ENCODE measurements around the gene CAPN12.
"Not testable (repeated sequence)": the region's sequence is repeated elsewhere in the genome, so short reads cannot be mapped to it uniquely, and the experiment has no call there.

CAPN12 gene

DNA sequence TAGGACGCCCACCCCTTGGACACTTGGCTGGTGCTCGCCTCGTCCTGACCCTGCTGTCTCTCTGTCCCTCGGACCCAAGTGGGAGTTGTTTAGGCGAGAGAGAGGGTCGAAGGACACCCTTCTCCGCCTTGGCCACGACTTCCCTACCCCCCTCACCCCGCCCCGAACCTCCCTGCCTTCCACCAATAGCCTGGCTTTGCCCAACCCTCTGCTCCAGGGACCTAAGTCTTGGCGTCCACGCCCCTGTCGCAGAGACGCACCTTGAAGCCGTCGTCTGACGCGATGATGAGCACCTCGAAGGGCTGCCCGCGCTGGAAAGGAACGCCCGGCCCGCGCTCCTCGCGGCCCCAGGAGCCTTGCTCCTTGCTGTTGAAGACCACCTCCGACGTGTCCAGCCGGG lies 27.3 kb upstream of the CAPN12 start:
- not testable (repeated sequence) for DNase-seq (ENCODE audit: low read depth in 3 of 3, low spot score in 1 of 3)

- not testable (repeated sequence) for DNase-seq (ENCODE audit: low read depth in 3 of 3, low spot score in 1 of 3)
Observed at GRCh38 chr19:38770949-38771275, 26.6 kb upstream of the CAPN12 start.

GRCh38 chr19:38770228-38770948 lies 26.1 kb upstream of the CAPN12 start:
- DNase-seq (ENCODE audit: low read depth in 3 of 3, low spot score in 1 of 3) = not testable (repeated sequence)

GRCh38 chr19:38769635-38770211 lies 25.4 kb upstream of the CAPN12 start:
- peak; percentile 74 to 85 (median 85) for DNase-seq (ENCODE audit: low read depth in 3 of 3, low spot score in 1 of 3)

DNA sequence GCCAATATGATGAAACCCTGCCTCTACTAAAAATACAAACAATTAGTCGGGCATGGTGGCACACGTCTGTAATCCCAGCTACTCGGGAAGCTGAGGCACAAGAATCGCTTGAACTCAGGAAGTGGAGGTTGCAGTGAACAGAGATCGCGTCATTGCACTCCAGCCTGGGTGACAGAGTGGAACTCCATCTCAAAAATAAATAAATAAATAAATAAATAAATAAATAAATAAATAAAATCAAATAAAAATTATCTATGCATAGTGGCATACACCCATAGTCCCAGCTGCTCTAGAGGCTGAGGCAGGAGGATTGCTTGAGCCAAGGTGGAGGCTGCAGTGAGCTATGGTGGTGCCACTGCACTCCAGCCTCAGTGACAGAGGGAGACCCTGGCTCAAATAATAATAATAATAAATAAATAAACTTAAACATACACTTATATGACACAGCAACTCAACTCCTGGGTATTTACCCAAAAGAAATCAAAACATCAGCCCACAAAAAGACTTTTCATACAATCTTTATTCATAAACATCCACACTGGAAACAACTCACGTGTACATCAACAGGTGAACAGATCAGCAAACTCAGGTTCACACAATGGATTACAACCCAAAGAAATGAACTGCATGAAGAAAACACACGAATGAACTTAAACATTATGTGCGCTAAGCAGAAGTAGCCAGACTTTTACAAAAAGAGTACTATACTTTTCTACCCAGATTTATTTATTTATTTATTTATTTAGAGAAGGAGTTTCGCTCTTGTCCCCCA lies 22.2 kb upstream of the CAPN12 start:
- no peak for DNase-seq (ENCODE audit: low read depth in 3 of 3, low spot score in 1 of 3)

- DNase-seq (ENCODE audit: low read depth in 3 of 3, low spot score in 1 of 3) = no peak
Observed at GRCh38 chr19:38765214-38765613, 20.9 kb upstream of the CAPN12 start.

GRCh38 chr19:38763795-38764220 lies 19.5 kb upstream of the CAPN12 start:
- DNase-seq (ENCODE audit: low read depth in 3 of 3, low spot score in 1 of 3) = no peak

DNA sequence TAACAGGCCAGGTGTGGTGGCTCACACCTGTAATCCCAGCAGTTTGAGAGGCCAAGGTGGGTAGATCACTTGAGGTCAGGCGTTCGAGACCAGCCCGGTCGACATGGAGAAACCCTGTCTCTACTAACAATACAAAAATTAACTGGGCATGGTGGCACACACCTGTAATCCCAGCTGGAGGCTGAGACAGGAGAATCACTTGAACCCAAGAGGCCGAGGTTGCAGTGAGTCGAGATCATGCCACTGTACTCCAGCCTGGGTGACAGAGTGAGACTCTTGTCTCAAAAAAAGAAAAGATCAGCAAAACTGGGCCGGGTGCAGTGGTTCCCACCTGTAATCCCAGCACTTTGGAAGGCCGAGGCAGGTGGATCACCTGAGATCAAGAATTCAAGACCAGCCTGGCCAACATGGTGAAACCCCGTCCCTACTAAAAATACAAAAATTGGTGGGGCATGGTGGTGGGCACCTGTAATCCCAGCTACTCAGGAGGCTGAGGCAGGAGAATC lies 17.7 kb upstream of the CAPN12 start:
- not testable (repeated sequence) for DNase-seq (ENCODE audit: low read depth in 3 of 3, low spot score in 1 of 3)

DNA sequence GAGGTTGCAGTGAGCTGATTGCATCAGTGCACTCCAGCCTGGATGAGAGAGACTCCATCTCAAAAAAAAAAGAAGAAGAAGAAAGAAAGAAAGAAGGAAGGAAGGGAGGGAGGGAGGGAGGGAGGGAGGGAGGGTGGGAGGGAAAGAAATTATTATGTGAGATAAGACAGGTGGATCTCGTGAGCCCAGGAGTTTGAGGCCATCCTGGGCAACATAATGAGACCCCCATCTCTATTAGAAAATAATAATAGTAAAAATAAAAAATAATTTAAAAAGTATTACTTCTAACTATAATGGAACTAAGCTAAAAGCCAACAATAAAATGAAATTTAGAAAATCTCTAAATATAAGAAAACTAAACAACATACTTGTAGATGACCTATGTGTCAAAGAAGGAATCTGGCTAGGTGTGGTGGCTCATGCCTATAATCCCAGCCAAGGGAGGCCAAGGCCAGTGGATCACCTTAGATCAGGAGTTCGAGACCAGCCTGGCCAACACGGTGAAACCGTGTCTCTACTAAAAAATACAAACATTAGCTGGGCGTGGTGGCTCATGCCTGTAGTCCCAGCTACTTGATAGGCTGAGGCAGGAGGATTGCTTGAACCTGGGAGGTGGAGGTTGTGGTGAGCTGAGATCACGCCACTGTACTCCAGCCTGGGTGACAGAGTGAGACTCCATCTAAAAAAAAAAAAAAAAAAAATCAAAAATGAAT lies 16.7 kb upstream of the CAPN12 start:
- DNase-seq (ENCODE audit: low read depth in 3 of 3, low spot score in 1 of 3) = not testable (repeated sequence)

DNA sequence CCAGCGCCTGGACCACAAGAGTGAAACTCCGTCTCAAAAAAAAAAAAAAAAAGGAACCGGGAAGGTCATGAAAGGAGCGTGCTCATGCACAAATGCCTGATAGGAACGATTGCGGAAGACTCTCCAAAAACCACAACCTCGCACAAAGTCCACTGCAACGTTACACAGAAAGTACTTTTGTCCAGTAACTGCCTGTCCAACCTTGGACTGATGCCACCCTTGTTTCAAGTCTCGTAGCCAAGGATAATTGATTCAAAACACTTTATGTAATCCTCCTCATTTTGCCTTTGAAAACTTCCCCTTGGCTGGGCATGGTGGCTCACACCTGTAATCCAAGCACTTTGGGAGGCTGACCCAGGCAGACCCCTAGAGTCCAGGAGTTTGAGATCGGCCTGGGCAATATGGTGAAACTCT lies 15.3 kb upstream of the CAPN12 start:
- DNase-seq (ENCODE audit: low read depth in 3 of 3, low spot score in 1 of 3) = no peak

DNA sequence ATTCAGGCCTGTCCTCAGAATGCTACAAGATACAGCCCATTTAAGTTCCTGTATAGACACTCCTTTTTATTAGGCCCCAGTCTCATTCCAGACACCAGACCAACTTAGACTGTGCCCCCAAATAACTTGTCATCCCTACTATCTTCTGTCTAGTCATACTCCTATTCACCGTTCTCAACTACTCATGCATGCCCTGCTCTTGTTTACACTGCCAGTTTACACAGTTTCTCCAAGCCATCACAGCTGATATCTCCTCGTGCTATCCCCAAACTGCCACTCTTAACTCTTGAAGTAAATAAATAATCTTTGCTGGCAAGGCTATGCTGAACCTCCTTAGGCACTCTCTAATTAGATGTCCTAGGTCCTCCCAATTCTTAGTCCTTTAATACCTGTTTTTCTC lies 9.9 kb upstream of the CAPN12 start:
- not testable (repeated sequence) for DNase-seq (ENCODE audit: low read depth in 3 of 3, low spot score in 1 of 3)

- not testable (repeated sequence) for DNase-seq (ENCODE audit: low read depth in 3 of 3, low spot score in 1 of 3)
Observed at GRCh38 chr19:38753783-38754182, 9.5 kb upstream of the CAPN12 start.

GRCh38 chr19:38745316-38745715 lies 1.0 kb upstream of the CAPN12 start:
- no peak for DNase-seq (ENCODE audit: low read depth in 3 of 3, low spot score in 1 of 3)

- DNase-seq (ENCODE audit: low read depth in 3 of 3, low spot score in 1 of 3) = no peak
Observed at GRCh38 chr19:38744874-38745273, 600 bp upstream of the CAPN12 start.

GRCh38 chr19:38743394-38744297 lies 628 bp downstream of the CAPN12 start:
- no peak for DNase-seq (ENCODE audit: low read depth in 3 of 3, low spot score in 1 of 3)

- no peak for DNase-seq (ENCODE audit: low read depth in 3 of 3, low spot score in 1 of 3)
Observed at GRCh38 chr19:38742906-38743305, 1.4 kb downstream of the CAPN12 start.

- DNase-seq (ENCODE audit: low read depth in 3 of 3, low spot score in 1 of 3) = no peak
Observed at GRCh38 chr19:38742296-38742695, 2.0 kb downstream of the CAPN12 start.

- DNase-seq (ENCODE audit: low read depth in 3 of 3, low spot score in 1 of 3) = no peak
Observed at GRCh38 chr19:38741670-38742069, 2.6 kb downstream of the CAPN12 start.

- no peak for DNase-seq (ENCODE audit: low read depth in 3 of 3, low spot score in 1 of 3)
Observed at GRCh38 chr19:38740932-38741331, 3.3 kb downstream of the CAPN12 start.

GRCh38 chr19:38740257-38740592 lies 4.0 kb downstream of the CAPN12 start:
- no peak for DNase-seq (ENCODE audit: low read depth in 3 of 3, low spot score in 1 of 3)
